ENCODE data around the gene PLXNA4.

- TF ChIP-seq POLR2AphosphoS5 (IDR thresholded peaks at IDR 0.05; ENCODE audit: low read depth, low read length), result no peak
- TF ChIP-seq SIN3A (IDR thresholded peaks at IDR 0.05; ENCODE audit: borderline replicate concordance, insufficient read depth, low read length), result no peak
- no peak for TF ChIP-seq TAF1 (IDR thresholded peaks at IDR 0.05; ENCODE audit: borderline replicate concordance, insufficient read depth, low read length)
- TF ChIP-seq, protein P1, sequence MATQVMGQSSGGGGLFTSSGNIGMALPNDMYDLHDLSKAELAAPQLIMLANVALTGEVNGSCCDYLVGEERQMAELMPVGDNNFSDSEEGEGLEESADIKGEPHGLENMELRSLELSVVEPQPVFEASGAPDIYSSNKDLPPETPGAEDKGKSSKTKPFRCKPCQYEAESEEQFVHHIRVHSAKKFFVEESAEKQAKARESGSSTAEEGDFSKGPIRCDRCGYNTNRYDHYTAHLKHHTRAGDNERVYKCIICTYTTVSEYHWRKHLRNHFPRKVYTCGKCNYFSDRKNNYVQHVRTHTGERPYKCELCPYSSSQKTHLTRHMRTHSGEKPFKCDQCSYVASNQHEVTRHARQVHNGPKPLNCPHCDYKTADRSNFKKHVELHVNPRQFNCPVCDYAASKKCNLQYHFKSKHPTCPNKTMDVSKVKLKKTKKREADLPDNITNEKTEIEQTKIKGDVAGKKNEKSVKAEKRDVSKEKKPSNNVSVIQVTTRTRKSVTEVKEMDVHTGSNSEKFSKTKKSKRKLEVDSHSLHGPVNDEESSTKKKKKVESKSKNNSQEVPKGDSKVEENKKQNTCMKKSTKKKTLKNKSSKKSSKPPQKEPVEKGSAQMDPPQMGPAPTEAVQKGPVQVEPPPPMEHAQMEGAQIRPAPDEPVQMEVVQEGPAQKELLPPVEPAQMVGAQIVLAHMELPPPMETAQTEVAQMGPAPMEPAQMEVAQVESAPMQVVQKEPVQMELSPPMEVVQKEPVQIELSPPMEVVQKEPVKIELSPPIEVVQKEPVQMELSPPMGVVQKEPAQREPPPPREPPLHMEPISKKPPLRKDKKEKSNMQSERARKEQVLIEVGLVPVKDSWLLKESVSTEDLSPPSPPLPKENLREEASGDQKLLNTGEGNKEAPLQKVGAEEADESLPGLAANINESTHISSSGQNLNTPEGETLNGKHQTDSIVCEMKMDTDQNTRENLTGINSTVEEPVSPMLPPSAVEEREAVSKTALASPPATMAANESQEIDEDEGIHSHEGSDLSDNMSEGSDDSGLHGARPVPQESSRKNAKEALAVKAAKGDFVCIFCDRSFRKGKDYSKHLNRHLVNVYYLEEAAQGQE (IDR thresholded peaks at IDR 0.05; ENCODE audit: insufficient read depth in 1 of 2, low read depth in 2 of 2, low read length in 2 of 2), result no peak
Observed at GRCh38 chr7:132568962-132569361, 7.3 kb downstream of the PLXNA4 start.
